Frontal cortex (tissue), 4 donors: ENCODE data around the gene SPG7. TPM values are rescaled to one million over a fixed set of nuclear protein-coding genes. Genes with fewer than 3 reads are reported as not detected.
"Not testable (repeated sequence)": the region's sequence is repeated elsewhere in the genome, so short reads cannot be mapped to it uniquely, and the experiment has no call there.

Experiments
- DNase-seq, 2 donors: peaks; one replicate each; pipeline ENCODE4 v3.0.0; 2012; ENCODE audit warnings: low spot score in 2 of 2
- FAIRE-seq: peaks from 2 replicates; lab custom pipeline; 2012; peaks lifted over from hg19 to GRCh38; lab: Jason Lieb, UNC
- total RNA-seq: library from RNA; depleted of rRNA; stranded (reverse); fragments of >200 nt; gene quantifications from one replicate; pipeline ENCODE4 v1.2.3, GENCODE V29; 2014
- donor health status: control.
- donor health status: control.
- donor health status: control.

The SPG7 gene
- total RNA-seq: 84.8 TPM

GRCh38 chr16:89507834-89508590, at the start of gene SPG7:
TSS of gene SPG7 (plus strand) at chr16:89508403. CDS start at chr16:89508418, 15 bp downstream.
- FAIRE-seq: no peak
- DNase-seq: peak; percentile 98 to 99

GRCh38 chr16:89458551-89458950, 49.7 kb upstream of the SPG7 start:
- no peak for DNase-seq
- FAIRE-seq: no peak

GRCh38 chr16:89458967-89459366, 49.2 kb upstream of the SPG7 start:
- FAIRE-seq (no peak), DNase-seq (no peak)

GRCh38 chr16:89460556-89460955, 47.6 kb upstream of the SPG7 start:
- FAIRE-seq: no peak

GRCh38 chr16:89461890-89462289, 46.3 kb upstream of the SPG7 start:
- not testable (repeated sequence) for FAIRE-seq, DNase-seq

More at GRCh38 chr16:89460556-89460955, 47.6 kb upstream of the SPG7 start:
- DNase-seq: no peak

GRCh38 chr16:89462639-89463038, 45.6 kb upstream of the SPG7 start:
- FAIRE-seq, DNase-seq: not testable (repeated sequence)

- not testable (repeated sequence) for FAIRE-seq, DNase-seq
These were observed 44.9 kb upstream of the SPG7 start for GRCh38 chr16:89463312-89463711.

- FAIRE-seq (no peak), DNase-seq (no peak)
These were observed 41.3 kb upstream of the SPG7 start for GRCh38 chr16:89466920-89467319.

- no peak for DNase-seq
- FAIRE-seq: no peak
These were observed 40.8 kb upstream of the SPG7 start for GRCh38 chr16:89467382-89467781.

- DNase-seq (no peak), FAIRE-seq (no peak)
These were observed 35.5 kb upstream of the SPG7 start for GRCh38 chr16:89472711-89473075.

GRCh38 chr16:89473136-89473712, 35.0 kb upstream of the SPG7 start:
- FAIRE-seq (no peak), DNase-seq (no peak)

- DNase-seq: no peak
- no peak for FAIRE-seq
These were observed 34.3 kb upstream of the SPG7 start for GRCh38 chr16:89473791-89474414.

GRCh38 chr16:89475144-89475543, 33.1 kb upstream of the SPG7 start:
- FAIRE-seq: no peak
- DNase-seq: no peak

GRCh38 chr16:89476379-89476778, 31.8 kb upstream of the SPG7 start:
- DNase-seq (no peak), FAIRE-seq (no peak)

GRCh38 chr16:89476811-89477261, 31.4 kb upstream of the SPG7 start:
- FAIRE-seq (no peak), DNase-seq (no peak)

- FAIRE-seq: no peak
- DNase-seq: no peak
These were observed 29.5 kb upstream of the SPG7 start for GRCh38 chr16:89478576-89479221.

- FAIRE-seq: no peak
- no peak for DNase-seq
These were observed 26.7 kb upstream of the SPG7 start for GRCh38 chr16:89481356-89481955.

- no peak for DNase-seq
- FAIRE-seq: no peak
These were observed 25.9 kb upstream of the SPG7 start for GRCh38 chr16:89482150-89482816.

- FAIRE-seq (no peak), DNase-seq (no peak)
These were observed 25.4 kb upstream of the SPG7 start for GRCh38 chr16:89482817-89483205.

GRCh38 chr16:89484041-89484501, 24.1 kb upstream of the SPG7 start:
- FAIRE-seq: no peak

More at GRCh38 chr16:89484041-89484501, 24.1 kb upstream of the SPG7 start:
- no peak for DNase-seq
